H1 (cell line): Measurements from ENCODE around the gene ARHGAP42. TPM values are rescaled to one million over a fixed set of nuclear protein-coding genes. Genes with fewer than 3 reads are reported as not detected.

Experiments
- CEBPB ChIP-seq: IDR thresholded peaks from 2 replicates; pipeline ENCODE4 v1.6.1; 2012; ENCODE audit warnings: low read depth, low read length
- RXRA ChIP-seq: IDR thresholded peaks from 2 replicates; pipeline ENCODE4 v1.6.1; 2011; ENCODE audit warnings: low read depth, mild to moderate bottlenecking, low read length, moderate library complexity; ENCODE audit not compliant: insufficient read depth
- TCF12 ChIP-seq: IDR thresholded peaks from 2 replicates; pipeline ENCODE4 v1.6.1; 2011; ENCODE audit warnings: low read depth, mild to moderate bottlenecking, low read length
- polyA plus RNA-seq, 7 experiments: library from polyadenylated mRNA; depleted of rRNA in 3 of 7; stranded (reverse) in 5 of 7; unstranded in 2 of 7; fragments of >200 nt in 5 of 7; fragments of 200-250 nt in 2 of 7; gene quantifications; 1 replicate in 5 of 7; 2 replicates in 1 of 7; 4 replicates in 1 of 7; pipeline versions ENCODE4 v1.2.1 to v1.2.3, GENCODE V29; 2011 to 2013; ENCODE audit warnings: missing spikeins in 2 of 7, mixed read lengths in 2 of 7
- total RNA-seq: library from RNA; stranded (reverse); fragmentation: NEBNext Ultra II Directional; extraction: Animal tissue kit (Norgen Biotek cat#: 25700); gene quantifications from 2 replicates; pipeline ENCODE4 v1.2.1, GENCODE V29; 2021

ARHGAP42 gene
- total and polyA plus RNA-seq, 2 of the 8 experiments (the other 6 are each of a cell fraction or from before 2014, with no cell fraction given), result 22.2 to 33.5 TPM

GRCh38 chr11:100956351-100956750, 269.3 kb downstream of the ARHGAP42 start (continued):
- TF ChIP-seq TCF12 (no peak), RXRA (no peak), CEBPB (no peak)
